Measurements from ENCODE around the gene FTSJ3.

DNA sequence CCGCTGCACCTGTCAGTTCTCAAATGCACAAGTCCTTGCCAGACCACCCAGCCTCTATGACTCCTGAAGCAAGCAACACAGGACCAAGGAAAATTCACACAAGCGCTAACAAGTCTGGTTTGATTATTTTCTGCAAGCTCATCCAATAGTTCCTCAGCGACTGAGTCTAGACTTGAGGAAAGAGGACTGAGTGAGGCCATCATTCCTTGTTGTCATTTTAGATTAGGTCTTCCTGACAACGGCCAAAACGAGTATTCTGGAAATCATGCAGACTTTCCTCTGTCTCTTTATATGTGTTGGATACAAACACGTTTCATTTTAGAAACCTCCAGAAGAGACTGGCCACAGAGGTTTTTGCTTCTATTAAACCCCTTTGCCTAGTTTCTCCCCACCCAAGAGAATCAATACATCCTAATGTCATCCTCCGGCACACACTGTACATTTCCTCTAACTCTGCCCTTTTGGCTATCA lies 54.6 kb downstream of the FTSJ3 start:
- TF ChIP-seq POLR2A (IDR thresholded peaks at IDR 0.05) (no peak), CTCF (IDR thresholded peaks at IDR 0.05) (no peak)
